Measurements from ENCODE around the gene ATP1B2.
"Not testable (repeated sequence)": the region's sequence is repeated elsewhere in the genome, so short reads cannot be mapped to it uniquely, and the experiment has no call there.

ATP1B2 gene, protein sequence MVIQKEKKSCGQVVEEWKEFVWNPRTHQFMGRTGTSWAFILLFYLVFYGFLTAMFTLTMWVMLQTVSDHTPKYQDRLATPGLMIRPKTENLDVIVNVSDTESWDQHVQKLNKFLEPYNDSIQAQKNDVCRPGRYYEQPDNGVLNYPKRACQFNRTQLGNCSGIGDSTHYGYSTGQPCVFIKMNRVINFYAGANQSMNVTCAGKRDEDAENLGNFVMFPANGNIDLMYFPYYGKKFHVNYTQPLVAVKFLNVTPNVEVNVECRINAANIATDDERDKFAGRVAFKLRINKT

GRCh38 chr17:7650509-7651096 is at the start of gene ATP1B2:
TSS of gene ATP1B2 (plus strand) at chr17:7650926. CDS start at chr17:7651519, 593 bp downstream.
- peak; percentile 43 to 86 for DNase-seq

DNA sequence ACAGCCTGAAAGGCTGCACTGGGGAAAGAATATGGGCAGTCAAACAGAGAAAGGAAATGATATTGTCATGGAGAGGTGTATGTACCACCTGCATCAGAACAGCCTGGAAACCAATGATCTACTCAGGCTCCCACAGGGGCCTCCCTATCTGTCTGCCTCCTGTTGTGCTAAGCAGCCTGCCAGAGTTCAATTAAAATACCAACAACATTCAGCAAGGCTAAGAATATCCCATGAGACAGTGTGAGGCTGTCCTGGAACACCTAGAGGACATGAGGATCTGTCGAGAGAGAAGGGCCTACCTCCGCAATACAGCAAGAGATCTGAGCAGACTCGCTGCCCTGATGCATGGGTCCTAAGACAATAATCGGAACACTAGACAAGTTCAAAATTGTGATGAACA is 44.4 kb upstream of the ATP1B2 start:
- no peak for DNase-seq

DNA sequence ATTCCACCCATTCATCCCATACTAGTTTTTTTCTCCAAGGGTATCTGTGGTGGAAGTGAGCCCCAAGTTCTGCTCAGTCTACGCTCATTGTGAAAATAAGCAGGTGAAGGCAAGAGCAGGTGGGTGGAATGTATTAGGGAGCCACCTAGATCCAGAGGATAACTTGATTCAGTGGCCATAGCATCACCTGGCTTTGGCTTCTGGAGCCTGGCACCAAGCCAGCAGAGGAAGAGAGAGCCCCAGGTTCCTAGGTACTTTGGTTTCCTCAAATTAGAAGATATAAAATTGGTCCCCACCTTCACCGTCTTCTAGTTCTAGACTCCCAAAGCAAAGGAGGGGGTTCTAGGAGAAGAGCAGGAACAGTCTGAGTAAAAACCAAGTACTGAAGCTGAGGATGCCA is 40.1 kb upstream of the ATP1B2 start:
- no peak for DNase-seq

DNA sequence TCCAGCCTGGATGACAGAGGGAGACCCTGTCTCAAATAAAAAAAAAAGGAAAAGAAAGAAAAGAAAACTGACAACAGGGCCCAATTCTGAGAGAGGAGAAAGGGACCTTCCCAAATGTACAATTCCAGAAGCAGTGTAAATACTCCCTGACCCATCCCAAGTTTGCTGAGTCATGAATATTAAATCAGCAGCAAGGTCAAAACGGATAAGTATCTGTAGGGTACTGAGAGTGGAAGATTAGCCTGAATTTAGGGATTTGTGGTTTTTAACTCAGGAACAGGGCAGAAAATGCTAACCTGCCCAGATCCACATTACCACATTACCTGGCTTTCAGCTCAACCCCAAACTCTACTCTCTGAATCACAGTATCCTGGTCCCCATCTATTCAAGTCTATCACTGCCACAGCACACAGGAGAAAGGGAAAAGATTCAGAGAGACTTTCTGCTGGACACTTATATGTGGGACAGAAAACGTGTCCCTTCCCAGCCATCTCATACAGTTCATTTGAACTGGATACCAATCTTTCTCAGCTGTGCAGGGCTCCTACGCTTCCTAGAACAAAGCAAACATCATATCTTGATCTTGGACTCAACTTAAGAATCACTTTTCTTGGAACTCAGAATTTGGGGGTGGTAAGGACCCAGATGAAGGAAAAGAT is 39.0 kb upstream of the ATP1B2 start:
- no peak for DNase-seq

DNA sequence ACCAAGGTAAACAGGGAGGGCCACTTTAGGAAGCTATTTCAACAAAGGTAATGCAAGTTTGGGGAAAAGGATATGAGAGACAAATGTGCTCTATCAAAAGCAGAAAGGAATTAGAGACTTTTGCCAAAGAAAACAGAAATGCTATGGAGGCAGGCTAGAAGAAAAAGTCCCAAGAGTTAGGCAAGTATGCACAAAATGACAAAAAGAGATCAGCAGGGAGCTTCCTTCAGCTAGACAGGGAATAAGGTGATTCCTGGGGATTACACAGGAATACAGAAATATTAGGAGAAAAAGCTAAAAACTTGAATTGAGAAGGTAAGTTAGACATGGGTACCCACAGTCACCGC is 38.5 kb upstream of the ATP1B2 start:
- DNase-seq = no peak

GRCh38 chr17:7613769-7614424 is 36.8 kb upstream of the ATP1B2 start:
- no peak for DNase-seq

- peak; percentile 98 for DNase-seq
Measured at GRCh38 chr17:7614425-7615264, 36.1 kb upstream of the ATP1B2 start, which contains the start of gene FXR2. TSS of gene FXR2 (minus strand) at chr17:7614897. CDS start at chr17:7614532, 365 bp downstream.

DNA sequence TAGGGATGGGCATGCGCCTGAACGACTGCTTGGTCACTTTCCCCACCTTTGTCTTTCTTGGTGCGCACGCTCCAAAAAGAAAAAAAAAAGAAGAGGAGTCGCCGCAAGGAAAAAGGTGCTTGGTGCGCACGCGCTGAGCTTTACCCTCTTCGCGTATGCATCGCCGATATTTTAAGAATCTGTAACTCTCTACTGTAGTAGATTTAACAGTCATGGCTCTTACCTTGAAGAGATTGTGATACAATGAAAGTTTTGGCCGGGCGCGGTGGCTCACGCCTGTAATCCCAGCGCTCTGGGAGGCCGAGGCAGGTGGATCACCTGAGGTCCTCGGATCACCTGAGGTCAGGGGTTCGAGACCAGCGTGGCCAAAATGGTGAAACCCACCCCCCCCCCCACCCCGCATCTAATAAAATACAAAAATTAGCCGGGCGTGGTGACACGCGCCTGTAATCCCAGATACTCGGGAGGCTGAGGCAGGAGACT is 35.4 kb upstream of the ATP1B2 start:
- no peak for DNase-seq

DNA sequence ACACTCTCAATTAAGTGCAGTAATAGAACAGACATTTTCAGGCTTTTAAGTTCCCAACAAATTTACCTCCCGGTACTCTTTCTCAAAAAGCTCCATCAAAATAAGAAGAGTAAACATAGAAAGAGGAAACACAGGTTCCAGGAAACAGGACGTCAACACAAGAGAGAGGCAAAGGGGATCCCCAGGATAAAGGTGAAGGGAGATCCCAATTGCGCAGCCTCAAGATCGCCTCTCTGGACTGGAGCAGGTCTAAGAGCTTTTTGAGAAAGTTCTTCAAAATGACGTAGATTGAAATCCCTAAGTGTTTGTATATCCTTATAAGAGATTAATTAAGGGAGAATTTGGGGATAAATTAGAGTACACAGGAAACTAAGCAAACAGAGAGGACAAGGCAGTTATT is 32.1 kb upstream of the ATP1B2 start:
- no peak for DNase-seq

DNA sequence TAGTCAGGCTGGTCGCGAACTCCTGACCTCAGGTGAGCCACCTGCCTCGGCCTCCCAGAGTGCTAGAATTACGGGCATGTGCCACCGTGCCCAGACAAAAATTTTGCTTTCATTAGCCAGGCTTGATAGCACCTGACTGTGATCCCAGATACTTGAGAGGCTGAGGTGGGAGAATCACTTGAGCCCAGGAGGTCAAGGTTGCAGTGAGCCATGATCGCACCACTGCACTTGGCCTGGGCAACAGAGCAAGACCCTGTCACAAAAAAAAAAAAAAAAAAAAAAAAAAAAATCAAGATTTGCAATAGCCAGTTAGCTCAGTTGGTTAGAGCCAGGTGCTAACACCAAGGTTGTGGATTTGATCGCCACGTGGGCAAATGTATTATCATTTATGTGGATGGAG is 29.9 kb upstream of the ATP1B2 start:
- DNase-seq = no peak

DNA sequence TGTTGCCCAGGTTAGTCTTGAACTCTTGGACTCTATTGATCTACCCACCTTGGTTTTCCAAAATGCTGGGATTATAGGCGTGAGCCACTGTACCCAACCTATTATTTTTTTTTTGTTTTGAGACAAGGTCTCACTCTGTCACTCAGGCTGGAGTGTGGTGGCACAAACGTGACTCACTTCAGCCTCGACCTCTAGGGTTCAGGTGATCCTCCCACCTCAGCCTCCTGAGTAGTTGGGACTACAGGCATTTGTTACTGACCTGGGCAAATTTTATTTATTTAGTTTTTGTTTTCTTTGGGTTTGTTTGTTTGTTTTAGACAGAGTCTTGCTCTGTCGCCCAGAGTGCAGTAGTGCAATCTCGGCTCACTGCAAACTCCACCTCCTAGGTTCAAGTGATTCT is 27.1 kb upstream of the ATP1B2 start:
- no peak for DNase-seq

- not testable (repeated sequence) for DNase-seq
Measured at GRCh38 chr17:7625749-7626148, 25.0 kb upstream of the ATP1B2 start.

- DNase-seq = no peak
Measured at GRCh38 chr17:7626307-7626706, 24.4 kb upstream of the ATP1B2 start.

GRCh38 chr17:7626956-7627249 is 23.8 kb upstream of the ATP1B2 start:
- DNase-seq = no peak

- peak; percentile 43 to 84 for DNase-seq
Measured at GRCh38 chr17:7627250-7628121, 23.2 kb upstream of the ATP1B2 start, which contains the start of gene SAT2. TSS of gene SAT2 (minus strand) at chr17:7627821. CDS start at chr17:7627635, 186 bp downstream.

- no peak for DNase-seq
Measured at GRCh38 chr17:7629939-7630571, 20.7 kb upstream of the ATP1B2 start, which contains the start of gene SHBG. TSS of gene SHBG (plus strand) at chr17:7630135. CDS start at chr17:7630173, 38 bp downstream.

- no peak for DNase-seq
Measured at GRCh38 chr17:7631398-7632380, 19.0 kb upstream of the ATP1B2 start.

DNA sequence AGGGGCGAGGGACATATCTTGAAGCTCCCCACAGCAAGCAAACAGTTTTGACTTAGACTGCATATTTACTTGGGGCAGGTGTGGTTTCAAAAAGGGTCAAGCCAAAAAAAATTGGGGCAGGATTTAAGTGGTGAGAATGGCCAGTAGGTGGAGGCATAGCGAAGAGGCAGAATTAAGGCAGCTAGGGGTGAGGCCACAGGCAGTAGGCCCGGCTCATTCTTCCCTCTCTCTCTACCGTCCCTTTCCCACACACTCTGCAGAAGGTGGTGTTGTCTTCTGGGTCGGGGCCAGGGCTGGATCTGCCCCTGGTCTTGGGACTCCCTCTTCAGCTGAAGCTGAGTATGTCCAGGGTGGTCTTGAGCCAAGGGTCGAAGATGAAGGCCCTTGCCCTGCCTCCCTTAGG is 18.2 kb upstream of the ATP1B2 start:
- peak in 1 of 2 experiments; percentile 20 for DNase-seq

- no peak for DNase-seq
Measured at GRCh38 chr17:7633093-7633492, 17.6 kb upstream of the ATP1B2 start.

DNA sequence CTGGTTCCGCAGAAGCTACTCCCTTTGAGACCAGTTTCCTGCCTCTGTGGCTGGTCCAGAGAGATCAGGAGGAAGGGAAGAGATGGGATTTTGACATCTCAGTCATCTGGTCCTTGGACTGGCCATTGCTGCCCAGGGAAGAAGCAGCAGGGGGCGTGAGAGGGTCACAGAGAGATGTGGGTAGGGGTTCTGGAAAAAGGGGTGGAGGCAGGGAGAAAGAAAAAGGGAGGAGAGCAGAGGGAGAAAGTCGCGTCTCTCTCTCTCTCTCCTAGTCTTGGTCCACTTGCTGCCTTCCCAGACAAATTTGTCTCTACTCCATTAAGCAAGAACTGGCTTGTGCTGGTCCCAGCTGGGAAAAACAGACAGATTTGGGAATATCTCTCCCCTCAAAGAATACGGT is 16.3 kb upstream of the ATP1B2 start:
- DNase-seq = peak in 1 of 2 experiments; percentile 48
